ENCODE data around the gene KCTD8. TPM values are rescaled to one million over a fixed set of nuclear protein-coding genes. Genes with fewer than 3 reads are reported as not detected.

Gene KCTD8
- total RNA-seq, 1 experiment from 2014 or later: not detected

GRCh38 chr4:44147571-44148075 is 301.0 kb downstream of the KCTD8 start:
- Histone ChIP-seq H3K9me2 (ENCODE audit: insufficient read depth) (no peaks in the 10 kb centered on the region), H3K4me3 (replicated peaks in 1 of 2; ENCODE audit: low read depth in 1 of 2, low read length in 2 of 2) (no peak overlapping the region), H3K4me2 (ENCODE audit: low read length) (no peak overlapping the region), H3K79me2 (ENCODE audit: insufficient read depth, low read length) (no peaks in the 10 kb centered on the region), H3K4me1 (ENCODE audit: control insufficient read depth in 1 of 2, insufficient read depth in 2 of 2, low read length in 2 of 2) (no peaks in the 10 kb centered on the region), H3K9me3 (ENCODE audit: control insufficient read depth in 1 of 2, insufficient read depth in 1 of 2, low read depth in 1 of 2, low read length in 2 of 2) (peaks cover 14 to 24% of the 10 kb centered on the region in 2 experiments; a peak in 2 of 4 replicates), H4K20me1 (ENCODE audit: insufficient read depth) (no peaks in the 10 kb centered on the region), H3K27ac (ENCODE audit: low read depth, low read length) (no peak overlapping the region), H3K27me3 (ENCODE audit: insufficient read depth, low read length) (no peaks in the 10 kb centered on the region), H3K36me3 (ENCODE audit: control insufficient read depth in 1 of 2, insufficient read depth in 2 of 2, low read length in 2 of 2) (no peaks in the 10 kb centered on the region), H3K9ac (ENCODE audit: low read length) (no peak overlapping the region), H2AFZ (ENCODE audit: low read depth, low read length, poor library complexity, severe bottlenecking) (no peak overlapping the region)
- CTCF ChIA-PET: no interaction called here
- BruUV-seq (replicated peaks): no TSS peak
- intact Hi-C loops (cut with micrococcal nuclease): no loop called here
- TF ChIP-seq, protein P1, sequence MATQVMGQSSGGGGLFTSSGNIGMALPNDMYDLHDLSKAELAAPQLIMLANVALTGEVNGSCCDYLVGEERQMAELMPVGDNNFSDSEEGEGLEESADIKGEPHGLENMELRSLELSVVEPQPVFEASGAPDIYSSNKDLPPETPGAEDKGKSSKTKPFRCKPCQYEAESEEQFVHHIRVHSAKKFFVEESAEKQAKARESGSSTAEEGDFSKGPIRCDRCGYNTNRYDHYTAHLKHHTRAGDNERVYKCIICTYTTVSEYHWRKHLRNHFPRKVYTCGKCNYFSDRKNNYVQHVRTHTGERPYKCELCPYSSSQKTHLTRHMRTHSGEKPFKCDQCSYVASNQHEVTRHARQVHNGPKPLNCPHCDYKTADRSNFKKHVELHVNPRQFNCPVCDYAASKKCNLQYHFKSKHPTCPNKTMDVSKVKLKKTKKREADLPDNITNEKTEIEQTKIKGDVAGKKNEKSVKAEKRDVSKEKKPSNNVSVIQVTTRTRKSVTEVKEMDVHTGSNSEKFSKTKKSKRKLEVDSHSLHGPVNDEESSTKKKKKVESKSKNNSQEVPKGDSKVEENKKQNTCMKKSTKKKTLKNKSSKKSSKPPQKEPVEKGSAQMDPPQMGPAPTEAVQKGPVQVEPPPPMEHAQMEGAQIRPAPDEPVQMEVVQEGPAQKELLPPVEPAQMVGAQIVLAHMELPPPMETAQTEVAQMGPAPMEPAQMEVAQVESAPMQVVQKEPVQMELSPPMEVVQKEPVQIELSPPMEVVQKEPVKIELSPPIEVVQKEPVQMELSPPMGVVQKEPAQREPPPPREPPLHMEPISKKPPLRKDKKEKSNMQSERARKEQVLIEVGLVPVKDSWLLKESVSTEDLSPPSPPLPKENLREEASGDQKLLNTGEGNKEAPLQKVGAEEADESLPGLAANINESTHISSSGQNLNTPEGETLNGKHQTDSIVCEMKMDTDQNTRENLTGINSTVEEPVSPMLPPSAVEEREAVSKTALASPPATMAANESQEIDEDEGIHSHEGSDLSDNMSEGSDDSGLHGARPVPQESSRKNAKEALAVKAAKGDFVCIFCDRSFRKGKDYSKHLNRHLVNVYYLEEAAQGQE (IDR thresholded peaks at IDR 0.05; ENCODE audit: low read depth): no peak
- TF ChIP-seq ZFX (IDR thresholded peaks at IDR 0.05): no peak
- no peak for TF ChIP-seq FOSL1 (IDR thresholded peaks at IDR 0.05; ENCODE audit: low read depth)
- no peak for TF ChIP-seq SRF (IDR thresholded peaks at IDR 0.05; ENCODE audit: low read depth)
- no peak for TF ChIP-seq POLR2A (IDR thresholded peaks at IDR 0.05; ENCODE audit: borderline replicate concordance, extremely low read depth, insufficient read depth, insufficient read length)
- TF ChIP-seq, protein P2, sequence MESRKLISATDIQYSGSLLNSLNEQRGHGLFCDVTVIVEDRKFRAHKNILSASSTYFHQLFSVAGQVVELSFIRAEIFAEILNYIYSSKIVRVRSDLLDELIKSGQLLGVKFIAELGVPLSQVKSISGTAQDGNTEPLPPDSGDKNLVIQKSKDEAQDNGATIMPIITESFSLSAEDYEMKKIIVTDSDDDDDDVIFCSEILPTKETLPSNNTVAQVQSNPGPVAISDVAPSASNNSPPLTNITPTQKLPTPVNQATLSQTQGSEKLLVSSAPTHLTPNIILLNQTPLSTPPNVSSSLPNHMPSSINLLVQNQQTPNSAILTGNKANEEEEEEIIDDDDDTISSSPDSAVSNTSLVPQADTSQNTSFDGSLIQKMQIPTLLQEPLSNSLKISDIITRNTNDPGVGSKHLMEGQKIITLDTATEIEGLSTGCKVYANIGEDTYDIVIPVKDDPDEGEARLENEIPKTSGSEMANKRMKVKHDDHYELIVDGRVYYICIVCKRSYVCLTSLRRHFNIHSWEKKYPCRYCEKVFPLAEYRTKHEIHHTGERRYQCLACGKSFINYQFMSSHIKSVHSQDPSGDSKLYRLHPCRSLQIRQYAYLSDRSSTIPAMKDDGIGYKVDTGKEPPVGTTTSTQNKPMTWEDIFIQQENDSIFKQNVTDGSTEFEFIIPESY (IDR thresholded peaks at IDR 0.05; ENCODE audit: extremely low read depth, insufficient replicate concordance, low read length): no peak
- TF ChIP-seq ZNF274 (IDR thresholded peaks at IDR 0.05; ENCODE audit: low read depth, low read length): no peak
- TF ChIP-seq, protein P3, sequence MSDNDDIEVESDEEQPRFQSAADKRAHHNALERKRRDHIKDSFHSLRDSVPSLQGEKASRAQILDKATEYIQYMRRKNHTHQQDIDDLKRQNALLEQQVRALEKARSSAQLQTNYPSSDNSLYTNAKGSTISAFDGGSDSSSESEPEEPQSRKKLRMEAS (IDR thresholded peaks at IDR 0.05): no peak
- TF ChIP-seq SP1 (IDR thresholded peaks at IDR 0.05; ENCODE audit: low read depth): no peak
- no peak for TF ChIP-seq EZH2phosphoT487 (IDR thresholded peaks at IDR 0.05; ENCODE audit: borderline replicate concordance)
- TF ChIP-seq CEBPB (IDR thresholded peaks at IDR 0.05; ENCODE audit: low read depth): no peak
- TF ChIP-seq CTCF (IDR thresholded peaks at IDR 0.05 in 2 of 3, conservative IDR thresholded peaks at IDR 0.05 in 1 of 3; ENCODE audit: borderline replicate concordance in 1 of 3, insufficient read depth in 1 of 3, low read depth in 2 of 3, low read length in 2 of 3): no peak
- TF ChIP-seq YY1 (IDR thresholded peaks at IDR 0.05; ENCODE audit: extremely low read depth, insufficient replicate concordance, low read depth, low read length): no peak
- ATAC-seq: no peak
- POLR2A ChIA-PET: no interaction called here
- DNase-seq (ENCODE audit: low read depth, low spot score): no peak
- RAD21 ChIA-PET (ENCODE audit: low non-redundant PET in 1 of 2, low total read pairs in 2 of 2, uncharacterized antibody in 2 of 2, unreplicated experiment in 2 of 2): no interaction called here

Measured in HCT116 (cell line).